Panc1 (cell line): ENCODE results near the gene LMOD1. TPM values are rescaled to one million over a fixed set of nuclear protein-coding genes. Genes with fewer than 3 reads are reported as not detected.

Source experiments
- ATAC-seq: fragments of 200-7000 bp; cut with Tn5 transposase; 2 replicates; pipeline ENCODE4 v1.9.1; 2020; ENCODE audit warnings: mild to moderate bottlenecking, moderate library complexity
- BruUV-seq: library from RNA; stranded (reverse); fragments of 400-500 nt; replicated peaks from 2 replicates; lab custom pipeline; 2021; lab: Mats Ljungman, UMichigan
- CTCF ChIA-PET: fragments of 300-600 bp; sonication (Branson Sonifier 250); formaldehyde crosslinking; loops from one replicate; lab custom pipeline; 2022; ENCODE audit warnings: antibody characterized with exemption; lab: Charles Lee
- POLR2A ChIA-PET: fragments of 300-600 bp; sonication (Branson Sonifier 250); formaldehyde crosslinking; loops from one replicate; lab custom pipeline; 2022; ENCODE audit warnings: antibody characterized with exemption; lab: Charles Lee
- DNase-seq: peaks from one replicate; pipeline ENCODE4 v3.0.0-alpha.2; 2010; ENCODE audit warnings: low read depth, low spot score
- H3K27ac ChIP-seq: 2 replicates; pipeline ENCODE4 v1.5.1; 2011; ENCODE audit warnings: mild to moderate bottlenecking, low read length, inconsistent platforms
- H3K27me3 ChIP-seq: fragments of 200-500 bp; sonication (Bioruptor generic); 2 replicates; pipeline ENCODE4 v1.6.0; 2014; ENCODE audit warnings: low read length, inconsistent platforms; ENCODE audit not compliant: control insufficient read depth, insufficient read depth
- H3K36me3 ChIP-seq: fragments of 200-500 bp; sonication (Bioruptor generic); 2 replicates; pipeline ENCODE4 v1.5.1; 2014; ENCODE audit warnings: inconsistent platforms, mild to moderate bottlenecking, low read length, moderate library complexity; ENCODE audit not compliant: control insufficient read depth, insufficient read depth
- H3K4me1 ChIP-seq: 2 replicates; pipeline ENCODE4 v1.5.1; 2011; ENCODE audit warnings: inconsistent platforms, mild to moderate bottlenecking, low read length, moderate library complexity; ENCODE audit not compliant: control insufficient read depth, insufficient read depth
- H3K4me3 ChIP-seq, 2 experiments: 2 replicates each; pipeline ENCODE4 v1.5.1; 2011 to 2012; ENCODE audit warnings: low read depth in 2 of 2, low read length in 2 of 2, mild to moderate bottlenecking in 2 of 2, inconsistent platforms in 1 of 2, moderate library complexity in 1 of 2
- H3K9me3 ChIP-seq: fragments of 200-500 bp; sonication (Bioruptor generic); 2 replicates; pipeline ENCODE4 v1.5.1; 2014; ENCODE audit warnings: low read depth, mild to moderate bottlenecking, inconsistent platforms, low read length, moderate library complexity; ENCODE audit not compliant: control insufficient read depth, insufficient read depth
- CTCF ChIP-seq: fragments of 450-650 bp; IDR thresholded peaks from 2 replicates; pipeline ENCODE4 v1.5.1; 2017; ENCODE audit warnings: mild to moderate bottlenecking
- POLR2AphosphoS5 ChIP-seq: IDR thresholded peaks from 2 replicates; pipeline ENCODE4 v1.6.1; 2012; ENCODE audit warnings: mild to moderate bottlenecking, low read depth, low read length, moderate library complexity
- REST ChIP-seq, 2 experiments: IDR thresholded peaks; 2 replicates each; pipeline ENCODE4 v1.6.1; 2011 to 2012; ENCODE audit warnings: low read depth in 2 of 2, control low read depth in 1 of 2, low read length in 1 of 2, mild to moderate bottlenecking in 1 of 2, moderate library complexity in 1 of 2; ENCODE audit not compliant: insufficient read depth in 1 of 2
- SIN3A ChIP-seq: IDR thresholded peaks from 2 replicates; pipeline ENCODE4 v1.6.1; 2012; ENCODE audit warnings: low read depth, mild to moderate bottlenecking, low read length, moderate library complexity, borderline replicate concordance; ENCODE audit not compliant: insufficient read depth
- TCF7L2 ChIP-seq: IDR thresholded peaks from 2 replicates; pipeline ENCODE4 v1.6.1; 2011; ENCODE audit warnings: mild to moderate bottlenecking, low read depth, low read length, inconsistent platforms
- in situ Hi-C: cut with HindIII; loops from 2 replicates; pipeline ENCODE4 v1.10.0; 2016; ENCODE audit warnings: low sequenced_read_pairs, low pct_unique_long_range_greater_than_20kb
- intact Hi-C: fragments of 100-400 bp; cut with micrococcal nuclease; formaldehyde crosslinking; loops from one replicate; pipeline ENCODE4 v1.10.0; 2022; ENCODE audit not compliant: unreplicated experiment
- total RNA-seq: library from RNA; stranded (reverse); gene quantifications from one replicate; pipeline ENCODE4 v1.2.1, GENCODE V29; 2021; ENCODE audit not compliant: unreplicated experiment

LMOD1 gene
- total RNA-seq, 1 experiment from 2014 or later, result 0.13 TPM

- TF ChIP-seq CTCF (no peak), REST (IDR thresholded peaks at IDR 0.05; ENCODE audit: insufficient read depth in 1 of 2, low read depth in 2 of 2, low read length in 1 of 2) (no peak), TCF7L2 (no peak), SIN3A (no peak), POLR2AphosphoS5 (no peak)
- in situ Hi-C loops, result no loop called here
- Histone ChIP-seq H3K27me3 (peaks cover 7% of the 10 kb centered on the region), H3K9me3 (no peaks in the 10 kb centered on the region), H3K36me3 (no peaks in the 10 kb centered on the region), H3K27ac (no peak overlapping the region), H3K4me1 (no peaks in the 10 kb centered on the region; the same call in none of the 2 replicates), H3K4me3 (no peak overlapping the region)
- POLR2A ChIA-PET, result no interaction called here
- CTCF ChIA-PET, result interaction anchor here (0.5 to 0.7 kb wide), 3 partner anchors 316 to 937 kb away, joined by 3 to 6 read pairs (median 3); no protein-coding TSS in a partner anchor
- no TSS peak for BruUV-seq
- ATAC-seq, result no peak
- intact Hi-C loops, result no loop called here
- DNase-seq, result no peak
Observed at GRCh38 chr1:201949491-201949890, 3.1 kb upstream of the LMOD1 start.

- Histone ChIP-seq H3K27ac (no peak overlapping the region), H3K4me3 (no peak overlapping the region), H3K27me3 (peaks cover 7% of the 10 kb centered on the region), H3K4me1 (no peaks in the 10 kb centered on the region; the same call in 1 of the 2 replicates), H3K36me3 (no peaks in the 10 kb centered on the region), H3K9me3 (no peaks in the 10 kb centered on the region)
- in situ Hi-C loops, result no loop called here
- no TSS peak for BruUV-seq
- DNase-seq (no peak), ATAC-seq (no peak; the same call in 1 of the 2 replicates)
- intact Hi-C loops, result no loop called here
- ChIA-PET CTCF (no interaction called here), POLR2A (no interaction called here)
- TF ChIP-seq SIN3A (no peak), TCF7L2 (no peak), POLR2AphosphoS5 (no peak), CTCF (no peak), REST (IDR thresholded peaks at IDR 0.05; ENCODE audit: insufficient read depth in 1 of 2, low read depth in 2 of 2, low read length in 1 of 2) (no peak)
Observed at GRCh38 chr1:201947697-201948008, 1.3 kb upstream of the LMOD1 start.
